Neural progenitor cell (in vitro differentiated cells): ENCODE results near the gene LY6G6F. TPM values are rescaled to one million over a fixed set of nuclear protein-coding genes. Genes with fewer than 3 reads are reported as not detected.

Source experiments
- DNase-seq: peaks from one replicate; pipeline ENCODE4 v3.0.0-alpha.2; 2016; ENCODE audit warnings: low spot score
- H2AFZ ChIP-seq: fragments of 200-600 bp; sonication (generic); replicated peaks from 2 replicates; pipeline ENCODE4 v1.6.1; 2016; ENCODE audit warnings: antibody characterized with exemption
- H3F3A ChIP-seq: fragments of 200-600 bp; sonication (generic); 2 replicates; pipeline ENCODE4 v1.6.1; 2016; ENCODE audit warnings: antibody characterized with exemption, low read depth
- H3K27ac ChIP-seq: fragments of 200-600 bp; sonication (generic); 2 replicates; pipeline ENCODE4 v1.5.1; 2016; ENCODE audit warnings: mild to moderate bottlenecking
- H3K27me3 ChIP-seq: fragments of 200-600 bp; sonication (generic); 2 replicates; pipeline ENCODE4 v1.6.1; 2016; ENCODE audit warnings: mild to moderate bottlenecking, moderate library complexity
- H3K36me3 ChIP-seq: fragments of 200-600 bp; sonication (generic); 2 replicates; pipeline ENCODE4 v1.5.1; 2016
- H3K4me1 ChIP-seq: fragments of 200-600 bp; sonication (generic); 2 replicates; pipeline ENCODE4 v1.6.1; 2016; ENCODE audit warnings: mixed run types
- H3K4me2 ChIP-seq: fragments of 200-600 bp; sonication (generic); 2 replicates; pipeline ENCODE4 v1.6.1; 2016
- H3K4me3 ChIP-seq: fragments of 200-600 bp; sonication (generic); 2 replicates; pipeline ENCODE4 v1.5.1; 2016
- H3K79me2 ChIP-seq: fragments of 200-600 bp; sonication (generic); 2 replicates; pipeline ENCODE4 v1.6.1; 2016; ENCODE audit warnings: low read depth
- H3K9ac ChIP-seq: fragments of 200-600 bp; sonication (generic); 2 replicates; pipeline ENCODE4 v1.6.1; 2016
- H3K9me3 ChIP-seq: fragments of 200-600 bp; sonication (generic); 2 replicates; pipeline ENCODE4 v1.5.1; 2016; ENCODE audit warnings: low read depth
- H4K20me1 ChIP-seq: fragments of 200-600 bp; sonication (generic); 2 replicates; pipeline ENCODE4 v1.6.1; 2016; ENCODE audit warnings: low read depth
- H3K27ac Mint-ChIP-seq: 3 replicates; pipeline ENCODE4 v1.8.0; 2021; ENCODE audit warnings: mixed read lengths
- H3K27me3 Mint-ChIP-seq: 2 replicates; pipeline ENCODE4 v1.8.0; 2022; ENCODE audit warnings: low read depth, mild to moderate bottlenecking, inconsistent platforms, moderate library complexity, mixed read lengths; ENCODE audit not compliant: insufficient read depth
- H3K36me3 Mint-ChIP-seq: 3 replicates; pipeline ENCODE4 v1.8.0; 2021; ENCODE audit warnings: mixed read lengths
- H3K4me1 Mint-ChIP-seq: 3 replicates; pipeline ENCODE4 v1.8.0; 2021; ENCODE audit warnings: mixed read lengths
- H3K4me3 Mint-ChIP-seq: 3 replicates; pipeline ENCODE4 v1.8.0; 2021; ENCODE audit warnings: mild to moderate bottlenecking, moderate library complexity, mixed read lengths
- H3K9me3 Mint-ChIP-seq: 3 replicates; pipeline ENCODE4 v1.8.0; 2020; ENCODE audit warnings: mixed read lengths
- CTCF ChIP-seq: fragments of 200-600 bp; sonication (generic); IDR thresholded peaks from 2 replicates; pipeline ENCODE4 v1.5.1; 2017; ENCODE audit warnings: antibody characterized with exemption, mild to moderate bottlenecking
- EZH2 ChIP-seq: fragments of 200-600 bp; sonication (generic); IDR thresholded peaks from 2 replicates; pipeline ENCODE4 v1.6.1; 2017; ENCODE audit warnings: antibody characterized with exemption, mild to moderate bottlenecking, moderate library complexity
- EZH2phosphoT487 ChIP-seq: fragments of 200-600 bp; sonication (generic); IDR thresholded peaks from 2 replicates; pipeline ENCODE4 v1.6.1; 2017; ENCODE audit warnings: antibody characterized with exemption
- total RNA-seq: library from RNA; depleted of rRNA; stranded (reverse); fragments of >200 nt; gene quantifications from 2 replicates; pipeline ENCODE4 v1.2.3, GENCODE V29; 2015; ENCODE audit warnings: low replicate concordance

LY6G6F gene
- not detected in 2 replicates for total RNA-seq

- Histone ChIP-seq H3K4me2 (no peak within 1 kb of the TSS), H3K4me1 (no peaks in the 10 kb centered on the region), H3K79me2 (peaks cover 11% of the 10 kb centered on the region), H3K4me3 (no peak within 1 kb of the TSS), H2AFZ (no peak within 1 kb of the TSS), H3K9me3 (no peaks in the 10 kb centered on the region), H3K36me3 (no peaks in the 10 kb centered on the region), H4K20me1 (no peaks in the 10 kb centered on the region), H3F3A (no peaks in the 10 kb centered on the region), H3K27me3 (no peaks in the 10 kb centered on the region), H3K27ac (no peak within 1 kb of the TSS), H3K9ac (no peak within 1 kb of the TSS)
- Mint-ChIP-seq H3K36me3 (no peaks in the 10 kb centered on the region), H3K27me3 (peaks cover 8% of the 10 kb centered on the region), H3K27ac (no peak within 1 kb of the TSS), H3K9me3 (no peaks in the 10 kb centered on the region), H3K4me3 (peak within 1 kb of the TSS; percentile 21), H3K4me1 (peaks cover 18% of the 10 kb centered on the region)
- no peak for TF ChIP-seq EZH2
- no peak for TF ChIP-seq CTCF
- TF ChIP-seq EZH2phosphoT487 = no peak
- no peak for DNase-seq
These were observed at the start of gene LY6G6F for GRCh38 chr6:31706599-31706998. Gene LY6G6F (plus strand): TSS chr6:31706866. CDS start chr6:31706907, 41 bp downstream.

- Histone ChIP-seq H3K36me3 (no peaks in the 10 kb centered on the region), H3K27me3 (no peaks in the 10 kb centered on the region), H2AFZ (no peak overlapping the region), H3K9me3 (no peaks in the 10 kb centered on the region), H3K4me1 (peaks cover 19% of the 10 kb centered on the region), H3F3A (peaks cover 39% of the 10 kb centered on the region), H3K4me2 (no peak overlapping the region), H3K4me3 (no peak overlapping the region), H3K9ac (no peak overlapping the region), H3K79me2 (peaks cover 50% of the 10 kb centered on the region), H4K20me1 (peaks cover 10% of the 10 kb centered on the region), H3K27ac (no peak overlapping the region)
- H3K27ac Mint-ChIP-seq = no peak overlapping the region
- H3K27me3 Mint-ChIP-seq = peaks cover 6% of the 10 kb centered on the region
- H3K9me3 Mint-ChIP-seq = no peaks in the 10 kb centered on the region
- DNase-seq = no peak
- peaks cover 21% of the 10 kb centered on the region for H3K36me3 Mint-ChIP-seq
- peak overlapping the region; percentile 92 for H3K4me3 Mint-ChIP-seq
- TF ChIP-seq EZH2phosphoT487 (no peak), CTCF (no peak), EZH2 (no peak)
- peaks cover 50% of the 10 kb centered on the region for H3K4me1 Mint-ChIP-seq
These were observed 49.1 kb upstream of the LY6G6F start for GRCh38 chr6:31657406-31658157.

DNA sequence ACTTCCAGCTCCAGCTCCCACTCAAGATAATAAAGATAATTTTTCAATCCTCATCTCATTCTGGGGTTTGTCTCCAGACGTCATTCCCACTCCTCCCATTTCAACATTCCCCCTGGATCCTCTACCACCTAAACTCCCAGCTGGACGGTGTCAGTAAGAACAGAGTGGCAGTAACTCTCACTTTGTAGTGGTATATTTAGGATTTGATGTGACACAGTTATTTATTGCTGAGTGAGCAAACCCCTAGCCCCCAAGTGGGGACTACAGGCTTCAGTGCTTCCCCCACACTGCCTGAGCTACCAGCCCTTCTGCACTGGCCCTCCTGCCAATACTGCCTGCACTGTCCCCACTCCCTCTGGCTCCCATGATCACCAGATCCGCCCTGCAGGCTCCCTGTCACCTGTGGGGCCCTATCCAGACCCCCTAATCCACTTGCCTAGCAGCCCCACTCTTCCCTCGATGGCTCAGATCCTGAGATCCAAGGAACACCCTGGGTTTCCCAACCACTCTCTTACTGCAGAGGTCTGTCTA lies 48.4 kb upstream of the LY6G6F start:
- Mint-ChIP-seq H3K9me3 (no peaks in the 10 kb centered on the region), H3K4me3 (peak overlapping the region; percentile 92), H3K27me3 (peaks cover 4% of the 10 kb centered on the region), H3K4me1 (peaks cover 50% of the 10 kb centered on the region), H3K36me3 (peaks cover 23% of the 10 kb centered on the region), H3K27ac (peak overlapping the region; percentile 94)
- Histone ChIP-seq H3K79me2 (peaks cover 55% of the 10 kb centered on the region), H2AFZ (no peak overlapping the region), H3K9me3 (no peaks in the 10 kb centered on the region), H3K27ac (no peak overlapping the region), H4K20me1 (peaks cover 10% of the 10 kb centered on the region), H3K4me1 (peaks cover 20% of the 10 kb centered on the region), H3K36me3 (no peaks in the 10 kb centered on the region), H3K4me2 (peak overlapping the region; percentile 4), H3K9ac (no peak overlapping the region), H3K27me3 (no peaks in the 10 kb centered on the region), H3K4me3 (no peak overlapping the region), H3F3A (peaks cover 36% of the 10 kb centered on the region)
- TF ChIP-seq CTCF (no peak), EZH2phosphoT487 (no peak), EZH2 (no peak)
- DNase-seq = no peak
